ENCODE measurements around the gene SLC25A45.
A peak's percentile ranks its signal among the peaks of the same experiment; 100 is the strongest.
"Not testable (repeated sequence)": the region's sequence is repeated elsewhere in the genome, so short reads cannot be mapped to it uniquely, and the experiment has no call there.

SLC25A45 gene

DNA sequence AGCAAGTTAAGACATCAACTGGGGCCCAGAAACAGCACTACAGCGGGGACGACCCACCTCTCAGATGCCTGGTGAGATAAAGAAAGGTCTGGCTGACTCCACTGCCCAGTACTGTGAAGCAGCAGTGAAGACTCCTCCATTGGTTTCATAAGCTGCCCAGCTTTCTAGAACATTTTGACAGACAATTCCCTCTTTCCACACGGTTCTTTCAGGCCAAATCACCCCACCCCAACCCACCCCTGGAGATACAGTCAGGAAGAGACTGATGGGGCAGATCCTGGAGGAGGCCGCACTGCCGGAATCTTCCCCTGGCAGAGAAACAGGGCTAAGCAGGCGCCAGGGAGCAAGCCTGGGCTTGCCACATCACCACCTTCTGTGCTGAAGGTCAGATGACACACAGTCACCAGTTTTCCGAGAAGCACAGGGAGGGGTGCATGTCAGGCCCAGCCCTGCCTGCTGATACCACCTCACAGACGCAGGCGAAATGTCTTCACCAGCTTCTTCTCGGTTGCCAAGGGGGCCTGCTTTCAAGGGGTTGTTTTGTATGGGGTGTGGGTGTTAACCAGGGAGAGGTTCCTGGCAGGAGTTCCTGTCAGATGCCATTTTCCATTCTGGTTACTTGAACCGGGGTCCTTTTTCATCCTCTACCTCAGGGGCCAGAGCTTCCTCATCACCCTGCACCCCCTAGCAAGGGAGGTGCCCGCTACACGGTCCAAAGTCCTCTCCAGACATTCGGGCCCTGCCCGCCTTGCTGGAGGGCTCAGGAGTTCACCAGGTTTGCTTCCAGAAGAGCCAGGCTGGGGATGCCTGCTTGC is 38.7 kb upstream of the SLC25A45 start:
- peak; percentile 98 to 99 for DNase-seq

- no peak for DNase-seq
Measured at GRCh38 chr11:65420506-65420905, 38.1 kb upstream of the SLC25A45 start.

DNA sequence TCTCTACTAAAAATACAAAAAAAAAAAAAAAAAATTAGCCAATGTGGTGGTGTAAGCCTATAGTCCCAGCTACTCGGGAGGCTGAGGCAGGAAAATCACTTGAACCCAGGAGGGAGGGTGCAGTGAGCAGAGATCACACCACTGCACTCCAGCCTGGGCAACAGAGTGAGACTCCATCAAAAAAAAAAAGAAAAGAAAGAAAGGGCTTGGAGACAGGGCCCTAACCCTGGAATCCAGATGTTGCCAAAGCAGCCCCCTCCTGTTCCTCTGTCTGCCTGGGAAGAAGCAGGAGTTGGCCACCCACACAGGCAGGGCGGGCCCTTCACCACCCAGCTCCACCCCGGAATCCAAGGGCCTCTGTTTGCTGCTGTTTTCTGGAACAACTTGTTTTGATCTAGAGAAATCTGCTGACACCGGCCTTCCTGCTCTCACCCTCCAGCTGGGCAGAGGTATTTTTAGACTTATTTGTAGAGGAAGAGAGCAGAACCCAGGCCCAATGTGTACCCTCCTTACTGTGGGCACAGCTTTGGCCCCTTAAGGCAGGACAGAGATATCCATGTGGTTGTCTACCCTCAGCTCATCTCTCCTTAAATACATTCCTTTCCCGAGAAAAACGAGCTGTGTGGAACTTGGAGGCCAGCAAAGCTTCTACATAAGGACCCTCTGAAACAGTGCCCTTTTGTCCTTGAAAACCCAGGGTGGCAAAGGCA is 37.5 kb upstream of the SLC25A45 start:
- DNase-seq = peak; percentile 97

- DNase-seq = no peak
Measured at GRCh38 chr11:65419460-65419771, 37.0 kb upstream of the SLC25A45 start.

GRCh38 chr11:65418681-65419459 is 36.4 kb upstream of the SLC25A45 start:
- peak; percentile 98 for DNase-seq

GRCh38 chr11:65418431-65418680 is 35.9 kb upstream of the SLC25A45 start:
- DNase-seq = no peak

- peak; percentile 60 to 75 for DNase-seq
Measured at GRCh38 chr11:65417702-65418430, 35.4 kb upstream of the SLC25A45 start.

DNA sequence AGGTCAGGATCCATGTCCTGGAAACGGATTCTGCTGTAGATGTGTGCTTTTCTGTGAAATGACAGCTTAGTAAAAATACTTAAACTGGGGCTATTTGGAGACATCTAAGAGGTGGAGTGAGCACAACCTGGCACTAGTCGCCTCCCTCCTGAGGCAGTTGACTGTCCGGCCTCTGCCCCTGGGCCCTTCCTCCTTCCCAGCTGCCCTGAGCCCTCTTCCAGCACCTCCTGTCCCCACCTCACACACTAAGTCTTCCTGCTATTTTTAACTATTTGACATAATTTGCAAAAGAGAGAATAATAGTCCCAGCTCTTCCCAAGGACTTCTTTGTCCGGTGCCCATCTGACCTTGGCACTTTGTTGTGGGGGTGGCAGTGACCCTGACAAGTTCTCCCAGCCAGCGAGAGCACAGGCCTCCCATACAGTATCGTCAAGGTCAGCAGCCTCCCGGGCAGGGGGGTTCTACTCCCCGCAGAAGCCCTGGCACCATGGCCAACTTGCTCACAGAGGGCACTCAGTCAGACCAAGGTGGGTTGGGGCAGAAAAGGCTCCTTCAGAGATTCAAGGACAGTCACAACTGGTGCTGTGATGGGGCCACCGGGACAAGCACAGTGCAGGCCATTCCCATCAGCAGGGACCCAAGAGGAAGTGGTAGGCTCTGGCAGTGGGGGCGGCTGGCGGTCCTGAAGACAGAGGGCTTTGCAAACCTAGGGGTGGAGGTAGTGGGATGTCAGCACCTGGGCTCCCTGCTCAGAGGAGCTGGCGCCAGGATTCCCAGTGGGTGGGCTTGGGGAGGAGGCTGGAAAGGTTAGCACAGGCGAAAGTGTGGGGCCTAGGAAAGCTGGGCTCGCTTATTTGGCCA is 34.6 kb upstream of the SLC25A45 start:
- peak; percentile 39 to 70 for DNase-seq

DNA sequence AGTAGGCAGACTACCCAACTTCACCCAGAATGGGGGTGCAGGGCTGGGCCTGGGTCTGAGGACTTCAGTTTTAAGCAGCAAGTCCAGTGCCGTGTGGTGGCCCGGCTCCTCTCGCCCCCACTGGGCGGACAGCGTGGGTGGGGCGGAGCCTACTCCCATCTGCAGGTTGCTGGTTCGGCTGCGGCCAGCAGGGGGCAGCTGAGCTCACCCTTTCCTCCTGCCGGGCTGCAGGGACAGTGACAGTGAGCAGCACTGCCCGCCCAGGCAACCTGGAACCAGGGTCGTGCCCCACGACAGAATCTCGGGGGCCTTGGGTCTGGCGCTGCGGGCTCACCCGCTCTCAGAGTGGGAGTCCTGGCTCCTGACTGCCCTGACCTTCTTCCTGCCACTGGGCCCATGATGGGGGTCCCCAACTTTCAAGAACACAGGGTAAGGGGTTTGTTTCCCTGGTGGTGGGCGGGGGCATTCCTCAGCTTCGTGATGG is 33.9 kb upstream of the SLC25A45 start:
- DNase-seq = peak; percentile 91 to 92

DNA sequence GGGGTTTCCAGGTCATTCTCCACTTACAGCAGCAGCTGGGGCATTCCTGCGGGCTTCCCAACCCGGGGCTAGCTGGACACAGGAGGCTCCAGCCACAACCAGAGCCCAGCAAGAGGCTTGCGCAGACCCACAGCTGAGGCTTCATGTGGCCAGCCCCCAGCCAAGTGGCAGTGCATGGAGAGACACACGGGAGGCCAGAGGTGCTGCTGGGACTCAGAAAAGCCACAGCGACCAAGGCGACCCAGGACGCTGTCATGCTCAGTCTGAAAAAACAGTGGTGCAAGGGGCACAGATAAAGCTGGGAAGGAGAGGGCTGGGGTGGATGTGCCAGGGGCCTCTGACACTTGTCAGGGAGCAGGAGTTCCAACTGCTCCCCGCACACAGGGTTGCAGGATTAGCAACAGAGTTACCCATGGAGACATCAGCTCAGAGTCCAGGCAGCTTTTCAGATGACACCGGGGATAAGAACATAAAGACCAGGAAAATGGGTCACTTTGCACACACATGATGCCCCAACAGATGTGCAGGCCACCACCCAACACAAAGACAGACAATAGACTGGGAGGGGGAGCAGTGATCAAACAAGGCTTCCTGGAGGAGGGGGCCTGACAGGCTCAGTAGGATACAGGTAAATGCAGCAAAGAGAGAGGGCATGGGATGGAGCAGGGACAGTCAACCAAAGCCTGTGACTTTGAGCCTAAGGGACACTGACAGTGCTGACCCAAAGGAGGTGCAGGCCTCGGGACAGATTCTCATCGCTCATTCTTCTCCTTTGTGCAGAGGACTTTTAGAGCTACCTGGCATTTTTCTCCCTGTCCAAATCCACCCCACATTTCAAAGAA is 33.3 kb upstream of the SLC25A45 start:
- DNase-seq = no peak

GRCh38 chr11:65414776-65415498 is 32.5 kb upstream of the SLC25A45 start:
- DNase-seq = no peak

DNA sequence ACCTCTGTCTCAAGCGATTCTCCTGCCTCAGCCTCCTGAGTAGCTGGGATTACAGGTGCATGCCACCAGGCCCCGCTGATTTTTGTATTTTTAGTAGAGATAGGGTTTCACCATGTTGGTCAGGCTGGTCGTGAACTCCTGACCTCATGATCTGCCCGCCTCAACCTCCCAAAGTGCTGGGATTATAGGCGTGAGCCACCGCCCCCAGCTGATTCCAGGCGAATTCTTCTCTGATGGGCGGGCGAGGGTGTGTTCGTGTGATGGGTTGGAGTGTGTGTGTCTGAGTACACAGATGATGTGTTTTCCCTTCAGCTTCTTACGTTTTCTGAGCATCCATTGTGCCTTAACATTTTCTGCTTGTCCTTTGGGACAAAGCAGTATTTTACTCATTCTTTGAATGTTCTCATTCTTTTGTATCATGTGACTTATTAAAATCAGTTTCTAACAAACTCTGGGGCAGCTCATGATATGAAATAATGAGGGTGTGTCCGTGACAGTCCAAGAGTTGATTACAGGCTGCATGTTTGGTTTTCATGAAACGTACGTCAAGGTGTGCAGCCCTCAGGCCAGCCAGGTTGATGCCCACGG is 30.7 kb upstream of the SLC25A45 start:
- not testable (repeated sequence) for DNase-seq

GRCh38 chr11:65412271-65413076 is 30.0 kb upstream of the SLC25A45 start:
- DNase-seq = no peak

GRCh38 chr11:65411681-65412070 is 29.2 kb upstream of the SLC25A45 start:
- DNase-seq = no peak

GRCh38 chr11:65410936-65411680 is 28.7 kb upstream of the SLC25A45 start:
- DNase-seq = no peak

- DNase-seq = no peak
Measured at GRCh38 chr11:65404638-65405339, 22.3 kb upstream of the SLC25A45 start.

DNA sequence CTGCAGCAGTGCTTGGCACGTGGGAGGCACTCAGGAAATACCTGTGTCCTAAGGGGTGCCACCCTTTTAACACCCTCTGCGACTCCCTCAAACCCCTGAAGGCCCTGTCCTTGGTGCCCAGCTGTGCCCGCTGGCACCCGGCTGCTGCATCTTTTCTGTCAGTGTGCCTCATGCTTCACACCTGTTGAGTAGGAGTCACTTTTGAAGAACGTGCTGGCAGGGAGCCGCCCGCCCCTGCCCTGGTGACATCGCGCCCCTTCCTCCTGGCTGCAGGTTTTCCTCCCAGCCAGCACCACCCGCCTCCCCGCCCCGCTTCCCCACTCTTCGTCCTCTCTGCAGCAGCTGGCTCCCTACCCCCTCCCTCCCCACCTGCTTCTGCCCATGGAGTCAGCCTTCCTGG is 21.8 kb upstream of the SLC25A45 start:
- DNase-seq = no peak

Measured in inflammatory macrophage (primary cell).